NCI-H1092 (cell line): ENCODE data around the gene FAM227B.
"Not testable (repeated sequence)": the region's sequence is repeated elsewhere in the genome, so short reads cannot be mapped to it uniquely, and the experiment has no call there.

Experiments
- DNase-seq: peaks from one replicate; lab custom pipeline; 2025; lab: John Stamatoyannopoulos, UW

FAM227B gene

GRCh38 chr15:49610157-49610918 lies 10.3 kb downstream of the FAM227B start:
- no peak for DNase-seq

GRCh38 chr15:49606594-49606993 lies 14.0 kb downstream of the FAM227B start:
- no peak for DNase-seq

- DNase-seq, result no peak
Measured at GRCh38 chr15:49605588-49605987, 15.0 kb downstream of the FAM227B start.

- DNase-seq, result no peak
Measured at GRCh38 chr15:49604625-49605409, 15.8 kb downstream of the FAM227B start.

GRCh38 chr15:49592829-49593316 lies 27.7 kb downstream of the FAM227B start:
- not testable (repeated sequence) for DNase-seq

GRCh38 chr15:49589030-49589429 lies 31.6 kb downstream of the FAM227B start:
- no peak for DNase-seq

- DNase-seq, result no peak
Measured at GRCh38 chr15:49573421-49573820, 47.2 kb downstream of the FAM227B start.

- no peak for DNase-seq
Measured at GRCh38 chr15:49570672-49571071, 49.9 kb downstream of the FAM227B start.

GRCh38 chr15:49570174-49570573 lies 50.4 kb downstream of the FAM227B start:
- DNase-seq, result no peak

GRCh38 chr15:49560045-49560444 lies 60.6 kb downstream of the FAM227B start:
- no peak for DNase-seq

- DNase-seq, result no peak
Measured at GRCh38 chr15:49558929-49559328, 61.7 kb downstream of the FAM227B start.

- DNase-seq, result no peak
Measured at GRCh38 chr15:49556437-49556836, 64.2 kb downstream of the FAM227B start.

GRCh38 chr15:49550342-49550741 lies 70.3 kb downstream of the FAM227B start:
- not testable (repeated sequence) for DNase-seq

- no peak for DNase-seq
Measured at GRCh38 chr15:49538520-49538919, 82.1 kb downstream of the FAM227B start.

- DNase-seq, result no peak
Measured at GRCh38 chr15:49530092-49530491, 90.5 kb downstream of the FAM227B start.

- DNase-seq, result no peak
Measured at GRCh38 chr15:49528289-49528688, 92.3 kb downstream of the FAM227B start.

GRCh38 chr15:49521802-49522201 lies 98.8 kb downstream of the FAM227B start:
- DNase-seq, result no peak

GRCh38 chr15:49512739-49513138 lies 107.9 kb downstream of the FAM227B start:
- not testable (repeated sequence) for DNase-seq

- DNase-seq, result no peak
Measured at GRCh38 chr15:49507261-49507660, 113.4 kb downstream of the FAM227B start.

- DNase-seq, result no peak
Measured at GRCh38 chr15:49506341-49506740, 114.3 kb downstream of the FAM227B start.

GRCh38 chr15:49501586-49501985 lies 119.0 kb downstream of the FAM227B start:
- DNase-seq, result no peak

- DNase-seq, result no peak
Measured at GRCh38 chr15:49495993-49496753, 124.4 kb downstream of the FAM227B start.
